ENCODE results near the gene GPR151. TPM values are rescaled to one million over a fixed set of nuclear protein-coding genes. Genes with fewer than 3 reads are reported as not detected.

The GPR151 gene
- polyA plus RNA-seq, 2 of the 4 experiments (the other 2 are of a cell fraction) = not detected

DNA sequence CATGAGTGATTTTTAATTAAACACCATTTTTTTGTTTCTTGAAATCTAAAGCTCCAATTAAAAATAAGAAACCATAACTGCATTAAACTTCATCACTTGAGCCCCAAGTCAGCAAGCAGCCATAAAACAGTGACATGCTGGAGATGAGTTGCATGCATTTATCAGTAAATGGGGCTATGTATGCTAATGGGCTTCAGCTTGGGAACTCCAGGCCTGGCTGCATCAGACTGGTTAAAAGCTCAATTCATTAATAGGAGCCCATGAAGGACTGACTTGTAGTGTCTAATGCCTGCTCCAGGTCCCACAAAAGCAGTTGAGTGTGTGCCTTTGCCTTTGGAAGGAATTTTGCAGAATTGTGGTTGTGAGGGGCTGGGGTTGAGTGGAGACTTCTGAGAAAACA, 33.6 kb upstream of the GPR151 start:
- DNase-seq (ENCODE audit: low read depth in 1 of 2, low spot score in 1 of 2) (no peak), FAIRE-seq (no peak), ATAC-seq (no peak)
- no peaks in the 10 kb centered on the region for H3K4me1 ChIP-seq
- H3K9me3 ChIP-seq = no peaks in the 10 kb centered on the region
- no peak for TF ChIP-seq EHF (CRISPR knock-in tag; IDR thresholded peaks at IDR 0.05)
- no peak for TF ChIP-seq BHLHE40 (IDR thresholded peaks at IDR 0.05; ENCODE audit: low read depth, low read length)
- no peak for TF ChIP-seq HOXB5 (CRISPR knock-in tag; IDR thresholded peaks at IDR 0.05)
- TF ChIP-seq, protein P1, sequence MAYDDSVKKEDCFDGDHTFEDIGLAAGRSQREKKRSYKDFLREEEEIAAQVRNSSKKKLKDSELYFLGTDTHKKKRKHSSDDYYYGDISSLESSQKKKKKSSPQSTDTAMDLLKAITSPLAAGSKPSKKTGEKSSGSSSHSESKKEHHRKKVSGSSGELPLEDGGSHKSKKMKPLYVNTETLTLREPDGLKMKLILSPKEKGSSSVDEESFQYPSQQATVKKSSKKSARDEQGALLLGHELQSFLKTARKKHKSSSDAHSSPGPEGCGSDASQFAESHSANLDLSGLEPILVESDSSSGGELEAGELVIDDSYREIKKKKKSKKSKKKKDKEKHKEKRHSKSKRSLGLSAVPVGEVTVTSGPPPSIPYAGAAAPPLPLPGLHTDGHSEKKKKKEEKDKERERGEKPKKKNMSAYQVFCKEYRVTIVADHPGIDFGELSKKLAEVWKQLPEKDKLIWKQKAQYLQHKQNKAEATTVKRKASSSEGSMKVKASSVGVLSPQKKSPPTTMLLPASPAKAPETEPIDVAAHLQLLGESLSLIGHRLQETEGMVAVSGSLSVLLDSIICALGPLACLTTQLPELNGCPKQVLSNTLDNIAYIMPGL (CRISPR knock-in tag; IDR thresholded peaks at IDR 0.05; ENCODE audit: borderline replicate concordance) = no peak
- TF ChIP-seq, protein P2, sequence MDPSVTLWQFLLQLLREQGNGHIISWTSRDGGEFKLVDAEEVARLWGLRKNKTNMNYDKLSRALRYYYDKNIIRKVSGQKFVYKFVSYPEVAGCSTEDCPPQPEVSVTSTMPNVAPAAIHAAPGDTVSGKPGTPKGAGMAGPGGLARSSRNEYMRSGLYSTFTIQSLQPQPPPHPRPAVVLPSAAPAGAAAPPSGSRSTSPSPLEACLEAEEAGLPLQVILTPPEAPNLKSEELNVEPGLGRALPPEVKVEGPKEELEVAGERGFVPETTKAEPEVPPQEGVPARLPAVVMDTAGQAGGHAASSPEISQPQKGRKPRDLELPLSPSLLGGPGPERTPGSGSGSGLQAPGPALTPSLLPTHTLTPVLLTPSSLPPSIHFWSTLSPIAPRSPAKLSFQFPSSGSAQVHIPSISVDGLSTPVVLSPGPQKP (IDR thresholded peaks at IDR 0.05; ENCODE audit: low read depth, low read length) = no peak
- no peak for TF ChIP-seq NFE2L2 (conservative IDR thresholded peaks at IDR 0.05; ENCODE audit: low read length)
- no peak for TF ChIP-seq FOXS1 (CRISPR knock-in tag; IDR thresholded peaks at IDR 0.05)
- no peak for TF ChIP-seq MYC (IDR thresholded peaks at IDR 0.05; ENCODE audit: borderline replicate concordance, low read length)
- no peak for TF ChIP-seq TP53 (CRISPR knock-in tag; IDR thresholded peaks at IDR 0.05)
- TF ChIP-seq, protein P3, sequence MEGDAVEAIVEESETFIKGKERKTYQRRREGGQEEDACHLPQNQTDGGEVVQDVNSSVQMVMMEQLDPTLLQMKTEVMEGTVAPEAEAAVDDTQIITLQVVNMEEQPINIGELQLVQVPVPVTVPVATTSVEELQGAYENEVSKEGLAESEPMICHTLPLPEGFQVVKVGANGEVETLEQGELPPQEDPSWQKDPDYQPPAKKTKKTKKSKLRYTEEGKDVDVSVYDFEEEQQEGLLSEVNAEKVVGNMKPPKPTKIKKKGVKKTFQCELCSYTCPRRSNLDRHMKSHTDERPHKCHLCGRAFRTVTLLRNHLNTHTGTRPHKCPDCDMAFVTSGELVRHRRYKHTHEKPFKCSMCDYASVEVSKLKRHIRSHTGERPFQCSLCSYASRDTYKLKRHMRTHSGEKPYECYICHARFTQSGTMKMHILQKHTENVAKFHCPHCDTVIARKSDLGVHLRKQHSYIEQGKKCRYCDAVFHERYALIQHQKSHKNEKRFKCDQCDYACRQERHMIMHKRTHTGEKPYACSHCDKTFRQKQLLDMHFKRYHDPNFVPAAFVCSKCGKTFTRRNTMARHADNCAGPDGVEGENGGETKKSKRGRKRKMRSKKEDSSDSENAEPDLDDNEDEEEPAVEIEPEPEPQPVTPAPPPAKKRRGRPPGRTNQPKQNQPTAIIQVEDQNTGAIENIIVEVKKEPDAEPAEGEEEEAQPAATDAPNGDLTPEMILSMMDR (IDR thresholded peaks at IDR 0.05) = no peak
- TF ChIP-seq KDM1A (IDR thresholded peaks at IDR 0.05; ENCODE audit: low read depth) = no peak
- TF ChIP-seq JUN (IDR thresholded peaks at IDR 0.05) = no peak
- no peak for TF ChIP-seq NPAS2 (CRISPR knock-in tag; IDR thresholded peaks at IDR 0.05; ENCODE audit: borderline replicate concordance)
- no peak for TF ChIP-seq ZFP36 (IDR thresholded peaks at IDR 0.05; ENCODE audit: borderline replicate concordance, partially characterized antibody)
- TF ChIP-seq RAD21 (conservative IDR thresholded peaks at IDR 0.05 in 1 of 2, IDR thresholded peaks at IDR 0.05 in 1 of 2) = no peak
- TF ChIP-seq, protein P4, sequence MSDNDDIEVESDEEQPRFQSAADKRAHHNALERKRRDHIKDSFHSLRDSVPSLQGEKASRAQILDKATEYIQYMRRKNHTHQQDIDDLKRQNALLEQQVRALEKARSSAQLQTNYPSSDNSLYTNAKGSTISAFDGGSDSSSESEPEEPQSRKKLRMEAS (IDR thresholded peaks at IDR 0.05) = no peak
- no peak overlapping the region for H3K4me3 ChIP-seq
- no peak overlapping the region for H3K4me2 ChIP-seq
- CTCF ChIA-PET = interaction anchor here (0.8 to 2.9 kb wide), 4 partner anchors 16 to 417 kb away, joined by 3 to 12 read pairs (median 4); no protein-coding TSS in a partner anchor
- no peak overlapping the region for H3K27ac ChIP-seq
- POLR2A ChIA-PET = no interaction called here

DNA sequence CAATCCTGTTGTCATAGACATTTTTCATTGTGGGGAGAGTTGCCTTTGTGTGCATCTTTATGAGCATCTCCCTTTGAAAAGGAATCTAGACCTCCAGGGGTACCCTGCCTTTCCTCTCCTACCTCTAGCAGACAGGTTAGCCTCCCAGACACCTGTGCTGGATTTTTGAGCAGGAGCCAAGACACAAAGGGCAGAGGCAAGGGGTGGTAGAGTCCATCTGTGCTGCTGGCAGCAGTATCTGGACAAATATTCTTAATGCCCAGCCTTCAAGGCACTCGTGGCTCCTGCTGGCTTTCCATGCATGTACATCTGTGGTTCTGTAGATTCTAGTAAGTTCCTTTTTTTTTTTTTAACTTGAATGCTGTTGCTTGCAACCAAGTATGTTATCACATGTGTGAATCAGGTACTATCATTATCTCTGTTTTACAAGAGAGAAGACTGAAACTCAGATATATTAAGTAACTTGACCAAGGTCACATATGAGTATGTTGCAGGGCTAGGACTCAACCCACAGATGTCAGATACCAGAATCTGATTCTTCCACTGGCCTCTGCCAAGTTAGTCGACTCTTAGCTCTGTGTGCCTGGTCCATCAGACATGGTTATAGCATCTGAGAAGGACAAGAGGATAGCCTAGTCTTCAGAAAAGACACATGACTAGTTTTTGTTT, 32.9 kb upstream of the GPR151 start:
- TF ChIP-seq ZFP36 (IDR thresholded peaks at IDR 0.05; ENCODE audit: borderline replicate concordance, partially characterized antibody) = no peak
- no peak for TF ChIP-seq ZSCAN20 (CRISPR knock-in tag; IDR thresholded peaks at IDR 0.05)
- no peak for TF ChIP-seq FOSL2 (IDR thresholded peaks at IDR 0.05)
- TF ChIP-seq FOSL2 (CRISPR knock-in tag; IDR thresholded peaks at IDR 0.05) = no peak
- no peak for TF ChIP-seq RCOR1 (IDR thresholded peaks at IDR 0.05; ENCODE audit: low read depth, low read length)
- no peak for TF ChIP-seq NFE2L2 (conservative IDR thresholded peaks at IDR 0.05; ENCODE audit: low read length)
- TF ChIP-seq CBX2 (IDR thresholded peaks at IDR 0.05; ENCODE audit: borderline replicate concordance, low read depth) = no peak
- TF ChIP-seq SMC3 (IDR thresholded peaks at IDR 0.05) = no peak
- TF ChIP-seq NR3C1 (IDR thresholded peaks at IDR 0.05) = no peak
- TF ChIP-seq, protein P5, sequence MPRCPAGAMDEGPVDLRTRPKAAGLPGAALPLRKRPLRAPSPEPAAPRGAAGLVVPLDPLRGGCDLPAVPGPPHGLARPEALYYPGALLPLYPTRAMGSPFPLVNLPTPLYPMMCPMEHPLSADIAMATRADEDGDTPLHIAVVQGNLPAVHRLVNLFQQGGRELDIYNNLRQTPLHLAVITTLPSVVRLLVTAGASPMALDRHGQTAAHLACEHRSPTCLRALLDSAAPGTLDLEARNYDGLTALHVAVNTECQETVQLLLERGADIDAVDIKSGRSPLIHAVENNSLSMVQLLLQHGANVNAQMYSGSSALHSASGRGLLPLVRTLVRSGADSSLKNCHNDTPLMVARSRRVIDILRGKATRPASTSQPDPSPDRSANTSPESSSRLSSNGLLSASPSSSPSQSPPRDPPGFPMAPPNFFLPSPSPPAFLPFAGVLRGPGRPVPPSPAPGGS (IDR thresholded peaks at IDR 0.05) = no peak
- no peak for TF ChIP-seq FOSB (CRISPR knock-in tag; IDR thresholded peaks at IDR 0.05)
- no peak for TF ChIP-seq HEYL (CRISPR knock-in tag; IDR thresholded peaks at IDR 0.05)
- no peak for TF ChIP-seq RNF2 (IDR thresholded peaks at IDR 0.05; ENCODE audit: borderline replicate concordance, low read depth)
- TF ChIP-seq, protein P4 (IDR thresholded peaks at IDR 0.05) = no peak
- no peak for TF ChIP-seq CEBPB (IDR thresholded peaks at IDR 0.05)
- TF ChIP-seq HOXA7 (CRISPR knock-in tag; IDR thresholded peaks at IDR 0.05) = no peak
- no peak for TF ChIP-seq JUN (IDR thresholded peaks at IDR 0.05)
- no peaks in the 10 kb centered on the region for H3K4me1 ChIP-seq
- WGBS (ENCODE audit: missing lambda C conversion rate) = 0% methylated on average over 2 of the region's 2 CpGs
- H3K4me2 ChIP-seq = no peak overlapping the region
- no peak overlapping the region for H3K27ac ChIP-seq
- no peak for FAIRE-seq
- no peak for DNase-seq (ENCODE audit: low read depth in 1 of 2, low spot score in 1 of 2)
- H3K9me3 ChIP-seq = no peaks in the 10 kb centered on the region
- POLR2A ChIA-PET = no interaction called here
- CTCF ChIA-PET = interaction anchor here (0.7 to 2.9 kb wide), 6 partner anchors 10 to 418 kb away, joined by 3 to 12 read pairs (median 4); no protein-coding TSS in a partner anchor
- no peak for ATAC-seq
- no peak overlapping the region for H3K4me3 ChIP-seq

Measured in A549 (cell line).